ENCODE data around the gene SYT1. TPM values are rescaled to one million over a fixed set of nuclear protein-coding genes. Genes with fewer than 3 reads are reported as not detected.

SYT1 gene
- total and polyA plus RNA-seq, 2 donors (not counting 3 experiments of a cell fraction or from before 2014, with no cell fraction given) = 3.2 to 15.3 TPM

DNA sequence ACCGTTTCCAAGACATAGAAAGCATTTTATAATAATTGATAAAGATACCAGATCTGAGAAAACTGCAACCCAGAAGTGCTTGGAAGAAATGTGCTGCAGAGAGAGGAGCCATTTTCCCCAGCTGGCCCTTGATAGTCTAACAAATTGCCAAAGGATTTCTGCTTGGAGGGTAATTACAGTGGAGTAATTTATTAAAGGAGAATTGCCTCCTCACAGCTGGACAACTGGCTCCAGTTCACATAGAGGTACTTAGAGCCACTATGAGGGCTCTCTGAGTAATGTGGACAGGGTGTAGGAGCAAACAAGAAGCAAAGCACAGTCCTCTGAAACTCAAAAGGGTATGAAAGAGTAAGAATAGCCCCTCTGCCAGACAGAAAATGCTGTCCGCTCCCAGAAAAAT is 335.6 kb downstream of the SYT1 start:
- H3K4me2 ChIP-seq (ENCODE audit: insufficient read depth, low read length) = no peak overlapping the region
- FAIRE-seq (no peak), DNase-seq (ENCODE audit: low read depth, low spot score) (no peak)
- no peak overlapping the region for H2AFZ ChIP-seq (ENCODE audit: low read depth, low read length)
- H3K79me2 ChIP-seq (ENCODE audit: control insufficient read depth, insufficient read depth, low read length) = no peaks in the 10 kb centered on the region
- no peaks in the 10 kb centered on the region for H3K4me1 ChIP-seq (ENCODE audit: control insufficient read depth, extremely low read depth, insufficient read depth, low read length)
- POLR2A ChIA-PET = no interaction called here
- intact Hi-C loops (cut with micrococcal nuclease) = no loop called here
- no peaks in the 10 kb centered on the region for H4K20me1 ChIP-seq (replicated peaks; ENCODE audit: control insufficient read depth, extremely low read depth, insufficient read depth, low read length)
- H3K27ac ChIP-seq (ENCODE audit: insufficient read depth, low read depth, low read length) = no peak overlapping the region
- no peak overlapping the region for H3K4me3 ChIP-seq (replicated peaks in 1 of 3; ENCODE audit: insufficient read depth in 1 of 3, low read depth in 1 of 3, low read length in 3 of 3)
- CTCF ChIA-PET = no interaction called here
- H3K36me3 ChIP-seq (ENCODE audit: control insufficient read depth in 2 of 2, extremely low read depth in 1 of 2, insufficient read depth in 2 of 2, low read length in 2 of 2) = no peaks in the 10 kb centered on the region
- no peak overlapping the region for H3K9ac ChIP-seq (replicated peaks; ENCODE audit: extremely low read depth, insufficient read depth, low read length)
- no peaks in the 10 kb centered on the region for H3K27me3 ChIP-seq (ENCODE audit: control insufficient read depth in 2 of 2, insufficient read depth in 2 of 2, low read length in 2 of 2)
- no peak for TF ChIP-seq GATA2 (IDR thresholded peaks at IDR 0.05; ENCODE audit: insufficient read depth, insufficient read length, low read depth, low read length)
- TF ChIP-seq, protein P1, sequence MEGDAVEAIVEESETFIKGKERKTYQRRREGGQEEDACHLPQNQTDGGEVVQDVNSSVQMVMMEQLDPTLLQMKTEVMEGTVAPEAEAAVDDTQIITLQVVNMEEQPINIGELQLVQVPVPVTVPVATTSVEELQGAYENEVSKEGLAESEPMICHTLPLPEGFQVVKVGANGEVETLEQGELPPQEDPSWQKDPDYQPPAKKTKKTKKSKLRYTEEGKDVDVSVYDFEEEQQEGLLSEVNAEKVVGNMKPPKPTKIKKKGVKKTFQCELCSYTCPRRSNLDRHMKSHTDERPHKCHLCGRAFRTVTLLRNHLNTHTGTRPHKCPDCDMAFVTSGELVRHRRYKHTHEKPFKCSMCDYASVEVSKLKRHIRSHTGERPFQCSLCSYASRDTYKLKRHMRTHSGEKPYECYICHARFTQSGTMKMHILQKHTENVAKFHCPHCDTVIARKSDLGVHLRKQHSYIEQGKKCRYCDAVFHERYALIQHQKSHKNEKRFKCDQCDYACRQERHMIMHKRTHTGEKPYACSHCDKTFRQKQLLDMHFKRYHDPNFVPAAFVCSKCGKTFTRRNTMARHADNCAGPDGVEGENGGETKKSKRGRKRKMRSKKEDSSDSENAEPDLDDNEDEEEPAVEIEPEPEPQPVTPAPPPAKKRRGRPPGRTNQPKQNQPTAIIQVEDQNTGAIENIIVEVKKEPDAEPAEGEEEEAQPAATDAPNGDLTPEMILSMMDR (IDR thresholded peaks at IDR 0.05; ENCODE audit: extremely low read depth in 1 of 2, insufficient read depth in 1 of 2, low read depth in 1 of 2, low read length in 2 of 2) = no peak
- TF ChIP-seq FOS (IDR thresholded peaks at IDR 0.05; ENCODE audit: borderline replicate concordance, insufficient read depth, low read length) = no peak
- TF ChIP-seq, protein P2, sequence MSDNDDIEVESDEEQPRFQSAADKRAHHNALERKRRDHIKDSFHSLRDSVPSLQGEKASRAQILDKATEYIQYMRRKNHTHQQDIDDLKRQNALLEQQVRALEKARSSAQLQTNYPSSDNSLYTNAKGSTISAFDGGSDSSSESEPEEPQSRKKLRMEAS (IDR thresholded peaks at IDR 0.05; ENCODE audit: insufficient read depth, insufficient read length) = no peak
- TF ChIP-seq JUN (IDR thresholded peaks at IDR 0.05; ENCODE audit: borderline replicate concordance, insufficient read depth, insufficient read length, low read depth) = no peak
- TF ChIP-seq POLR2AphosphoS5 (IDR thresholded peaks at IDR 0.05; ENCODE audit: insufficient read depth, low read depth, low read length) = no peak
- TF ChIP-seq EZH2 (IDR thresholded peaks at IDR 0.05; ENCODE audit: borderline replicate concordance, low read depth, low read length, severe bottlenecking) = no peak
- TF ChIP-seq MYC (IDR thresholded peaks at IDR 0.05; ENCODE audit: low read depth, low read length) = no peak
- no peak for TF ChIP-seq POLR2A (IDR thresholded peaks at IDR 0.05; ENCODE audit: low read depth, low read length)
- dilution Hi-C loops (cut with MboI; ENCODE audit: extremely low pct_ligation_motif_present, low sequenced_read_pairs) = no loop called here
- no TSS peak for BruUV-seq (replicated peaks)
- no peaks in the 10 kb centered on the region for H3K9me3 ChIP-seq (replicated peaks; ENCODE audit: control insufficient read depth, insufficient read depth, low read length)
- no peaks in the 10 kb centered on the region for H3K9me1 ChIP-seq (replicated peaks; ENCODE audit: control insufficient read depth, extremely low read depth, insufficient read depth, low read length)

Data from endothelial cell of umbilical vein (primary cell).